Heart left ventricle (tissue), 13 donors: ENCODE measurements around the gene EMB.

Source experiments
- POLR2A ChIP-seq, 2 donors: fragments of 450-650 bp; IDR thresholded peaks; one replicate each; pipeline ENCODE4 v1.6.1; 2017; ENCODE audit warnings: antibody characterized with exemption in 2 of 2, mild to moderate bottlenecking in 2 of 2, moderate library complexity in 2 of 2
- TF ChIP-seq, protein P1 (sequence below), 12 donors: fragments of 200-600 bp; sonication (generic) in 4 of 12; IDR thresholded peaks; one replicate each; pipeline versions ENCODE4 v1.5.0 to v1.8.0; 2018 to 2022; ENCODE audit warnings: antibody characterized with exemption in 12 of 12, mild to moderate bottlenecking in 5 of 12
- donor health status: ischemic (EF 13 %, LVEDD 7.1; RV severe dilation, severe dysfunction).
- donor health status: DM: no; HTN: yes; CAD: no.
- donor health status: DM: no; HTN: no; CAD: no.
- donor health status: ischemic (EF 25% LVEDD 6.9; RV normal size, moderate dysfunction).
- donor health status: ischemic (EF 25% LVEDD 5.7; RV mildly dilated, moderate dysfunction).
- donor health status: ischemic (EF 35%, LVEDD 5.7; RV mildly dilated, moderate dysfunction).
- donor health status: nonischemic (EF 11% LVEDD 7.7; RV severe dilation, severe dysfunction).
- donor health status: DM: yes; HTN: yes; CAD: no.
- donor health status: PGD.
- donor health status: ischemic (EF 29% LVEDD 5.4; RV normal size, mild dysfunction).
- donor health status: nonischemic (EF 23%, LVEDD 6.1; RV moderate dilation, normal function).

- TF ChIP-seq, protein P1, sequence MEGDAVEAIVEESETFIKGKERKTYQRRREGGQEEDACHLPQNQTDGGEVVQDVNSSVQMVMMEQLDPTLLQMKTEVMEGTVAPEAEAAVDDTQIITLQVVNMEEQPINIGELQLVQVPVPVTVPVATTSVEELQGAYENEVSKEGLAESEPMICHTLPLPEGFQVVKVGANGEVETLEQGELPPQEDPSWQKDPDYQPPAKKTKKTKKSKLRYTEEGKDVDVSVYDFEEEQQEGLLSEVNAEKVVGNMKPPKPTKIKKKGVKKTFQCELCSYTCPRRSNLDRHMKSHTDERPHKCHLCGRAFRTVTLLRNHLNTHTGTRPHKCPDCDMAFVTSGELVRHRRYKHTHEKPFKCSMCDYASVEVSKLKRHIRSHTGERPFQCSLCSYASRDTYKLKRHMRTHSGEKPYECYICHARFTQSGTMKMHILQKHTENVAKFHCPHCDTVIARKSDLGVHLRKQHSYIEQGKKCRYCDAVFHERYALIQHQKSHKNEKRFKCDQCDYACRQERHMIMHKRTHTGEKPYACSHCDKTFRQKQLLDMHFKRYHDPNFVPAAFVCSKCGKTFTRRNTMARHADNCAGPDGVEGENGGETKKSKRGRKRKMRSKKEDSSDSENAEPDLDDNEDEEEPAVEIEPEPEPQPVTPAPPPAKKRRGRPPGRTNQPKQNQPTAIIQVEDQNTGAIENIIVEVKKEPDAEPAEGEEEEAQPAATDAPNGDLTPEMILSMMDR (IDR thresholded peaks at IDR 0.05) = peak in 2 of 12 donors; percentile 13 to 25
- no peak for TF ChIP-seq POLR2A (IDR thresholded peaks at IDR 0.05)
These were observed at the start of gene EMB for GRCh38 chr5:50440651-50441492.
